Cardiac fibroblast (primary cell): ENCODE results near the gene GLRA1.

Source experiments
- DNase-seq, 2 donors: peaks; one replicate each; pipeline versions ENCODE4 v3.0.0 to v3.0.0-alpha.2; 2010; ENCODE audit warnings: low read depth in 2 of 2
- H3K4me3 ChIP-seq, 2 donors: replicated peaks in 1 of 2; 1 replicate in 1 of 2; 2 replicates in 1 of 2; pipeline ENCODE4 v1.5.1; 2011; ENCODE audit warnings: low read depth in 2 of 2, low read length in 2 of 2, mild to moderate bottlenecking in 2 of 2, moderate library complexity in 1 of 2
- TF ChIP-seq, protein P1 (sequence below): IDR thresholded peaks from one replicate; pipeline ENCODE4 v1.5.1; 2011; ENCODE audit warnings: low read depth, mild to moderate bottlenecking, low read length, inconsistent platforms

Gene GLRA1

DNA sequence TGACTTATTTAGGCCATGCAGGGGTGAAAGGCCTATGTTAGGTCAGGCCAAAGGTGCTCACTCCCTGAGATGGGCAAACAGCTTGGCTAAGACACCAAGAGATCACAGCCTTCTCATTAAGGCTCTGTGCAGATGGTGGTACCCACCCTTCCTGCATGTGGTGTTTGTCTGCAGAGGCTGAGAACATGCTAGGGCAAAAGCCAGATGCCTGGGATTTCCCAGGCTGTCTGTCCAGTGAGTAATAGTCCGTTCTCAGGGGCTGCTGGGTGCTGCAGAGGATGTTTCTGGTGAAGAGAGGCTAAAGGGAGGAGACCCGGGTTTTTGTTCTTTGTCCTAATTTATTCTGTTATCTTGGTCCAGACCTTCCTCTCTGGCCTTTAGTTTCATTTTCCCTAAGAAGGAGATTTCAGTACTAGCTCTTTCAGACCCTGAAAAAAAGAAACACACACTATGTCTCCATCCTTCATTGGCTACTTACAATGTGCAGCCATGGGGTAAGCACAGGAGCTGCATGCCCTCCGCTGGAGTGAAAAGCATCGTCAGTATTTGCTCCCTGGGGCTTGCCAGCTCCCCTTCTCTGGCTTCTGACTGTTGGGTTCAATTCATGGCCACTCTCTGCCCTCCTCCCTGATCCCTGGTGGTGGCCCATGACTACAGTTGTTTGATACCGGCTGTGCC is 23.4 kb upstream of the GLRA1 start:
- DNase-seq: peak in 1 of 2 donors; percentile 28
- no peak overlapping the region for H3K4me3 ChIP-seq
- TF ChIP-seq, protein P1, sequence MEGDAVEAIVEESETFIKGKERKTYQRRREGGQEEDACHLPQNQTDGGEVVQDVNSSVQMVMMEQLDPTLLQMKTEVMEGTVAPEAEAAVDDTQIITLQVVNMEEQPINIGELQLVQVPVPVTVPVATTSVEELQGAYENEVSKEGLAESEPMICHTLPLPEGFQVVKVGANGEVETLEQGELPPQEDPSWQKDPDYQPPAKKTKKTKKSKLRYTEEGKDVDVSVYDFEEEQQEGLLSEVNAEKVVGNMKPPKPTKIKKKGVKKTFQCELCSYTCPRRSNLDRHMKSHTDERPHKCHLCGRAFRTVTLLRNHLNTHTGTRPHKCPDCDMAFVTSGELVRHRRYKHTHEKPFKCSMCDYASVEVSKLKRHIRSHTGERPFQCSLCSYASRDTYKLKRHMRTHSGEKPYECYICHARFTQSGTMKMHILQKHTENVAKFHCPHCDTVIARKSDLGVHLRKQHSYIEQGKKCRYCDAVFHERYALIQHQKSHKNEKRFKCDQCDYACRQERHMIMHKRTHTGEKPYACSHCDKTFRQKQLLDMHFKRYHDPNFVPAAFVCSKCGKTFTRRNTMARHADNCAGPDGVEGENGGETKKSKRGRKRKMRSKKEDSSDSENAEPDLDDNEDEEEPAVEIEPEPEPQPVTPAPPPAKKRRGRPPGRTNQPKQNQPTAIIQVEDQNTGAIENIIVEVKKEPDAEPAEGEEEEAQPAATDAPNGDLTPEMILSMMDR: no peak

- no peak overlapping the region for H3K4me3 ChIP-seq
- no peak for DNase-seq
- TF ChIP-seq, protein P1: no peak
Measured at GRCh38 chr5:151937851-151938250, 13.2 kb upstream of the GLRA1 start.

- TF ChIP-seq, protein P1: no peak
- H3K4me3 ChIP-seq: no peak overlapping the region
- no peak for DNase-seq
Measured at GRCh38 chr5:151935135-151935695, 10.6 kb upstream of the GLRA1 start.

- TF ChIP-seq, protein P1: no peak
- no peak for DNase-seq
- no peak overlapping the region for H3K4me3 ChIP-seq
Measured at GRCh38 chr5:151931260-151931659, 6.6 kb upstream of the GLRA1 start.

DNA sequence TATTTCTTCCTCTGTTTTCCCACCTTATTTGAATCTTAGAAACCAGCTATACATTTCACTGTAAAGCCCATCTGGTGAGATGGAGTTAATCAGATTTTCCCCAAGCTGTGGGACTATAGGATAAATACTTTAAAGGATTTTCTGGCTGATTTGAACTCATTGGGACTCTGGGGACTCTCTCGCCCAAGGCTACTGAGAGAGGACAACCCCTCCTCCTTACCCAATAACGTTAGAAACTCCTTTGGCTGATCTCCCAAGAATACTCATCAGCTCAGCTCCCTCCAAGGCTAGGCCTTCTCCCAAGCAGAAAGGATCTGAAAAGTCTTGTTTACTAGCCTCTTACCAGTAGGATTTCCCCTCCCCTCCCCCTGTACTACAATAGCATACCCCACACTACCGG is 1.5 kb upstream of the GLRA1 start:
- TF ChIP-seq, protein P1: no peak
- H3K4me3 ChIP-seq: no peak overlapping the region
- no peak for DNase-seq

- no peak for DNase-seq
- no peak overlapping the region for H3K4me3 ChIP-seq
Measured at GRCh38 chr5:151925340-151925739, 689 bp upstream of the GLRA1 start.

More at GRCh38 chr5:151925340-151925739, 689 bp upstream of the GLRA1 start:
- TF ChIP-seq, protein P1: no peak
